Subcutaneous adipose tissue (tissue), 4 donors: ENCODE data around the gene DGKB. TPM values are rescaled to one million over a fixed set of nuclear protein-coding genes. Genes with fewer than 3 reads are reported as not detected.

Experiments
- CTCF ChIP-seq: fragments of 450-650 bp; IDR thresholded peaks from one replicate; pipeline ENCODE4 v1.5.1; 2016; ENCODE audit warnings: low read depth, mild to moderate bottlenecking, control low read depth, antibody characterized with exemption, moderate library complexity
- total RNA-seq, 4 donors: library from RNA; depleted of rRNA; stranded (reverse); fragments of >200 nt; gene quantifications; one replicate each; pipeline ENCODE4 v1.1.0, GENCODE V29; 2016

The DGKB gene
- total RNA-seq, 4 donors from 2014 or later: 0.17 TPM; not detected in 3

GRCh38 chr7:14552060-14552459 lies 350.5 kb downstream of the DGKB start:
- no peak for TF ChIP-seq CTCF

GRCh38 chr7:14551310-14551709 lies 351.2 kb downstream of the DGKB start:
- no peak for TF ChIP-seq CTCF

GRCh38 chr7:14542624-14543023 lies 359.9 kb downstream of the DGKB start:
- TF ChIP-seq CTCF: no peak

- no peak for TF ChIP-seq CTCF
These were observed 381.4 kb downstream of the DGKB start for GRCh38 chr7:14521183-14521582.

- TF ChIP-seq CTCF: no peak
These were observed 392.3 kb downstream of the DGKB start for GRCh38 chr7:14510268-14510667.

- no peak for TF ChIP-seq CTCF
These were observed 394.9 kb downstream of the DGKB start for GRCh38 chr7:14507617-14508016.

- no peak for TF ChIP-seq CTCF
These were observed 396.6 kb downstream of the DGKB start for GRCh38 chr7:14505906-14506305.

GRCh38 chr7:14504134-14504533 lies 398.4 kb downstream of the DGKB start:
- TF ChIP-seq CTCF: no peak
